LNCaP clone FGC (cell line): ENCODE data around the gene INTS6.

Experiments
- DNase-seq: peaks from one replicate; pipeline ENCODE4 v3.0.0-alpha.2; 2011; ENCODE audit warnings: low read depth
- H3K4me3 ChIP-seq: 2 replicates; pipeline ENCODE4 v1.5.1; 2011; ENCODE audit warnings: mild to moderate bottlenecking, low read depth, low read length, control low read depth
- TF ChIP-seq, protein P1 (sequence below): IDR thresholded peaks from 2 replicates; pipeline ENCODE4 v1.5.1; 2012; ENCODE audit warnings: mild to moderate bottlenecking; ENCODE audit not compliant: control insufficient read depth, insufficient read depth; ENCODE audit errors: extremely low read depth

INTS6 gene

DNA sequence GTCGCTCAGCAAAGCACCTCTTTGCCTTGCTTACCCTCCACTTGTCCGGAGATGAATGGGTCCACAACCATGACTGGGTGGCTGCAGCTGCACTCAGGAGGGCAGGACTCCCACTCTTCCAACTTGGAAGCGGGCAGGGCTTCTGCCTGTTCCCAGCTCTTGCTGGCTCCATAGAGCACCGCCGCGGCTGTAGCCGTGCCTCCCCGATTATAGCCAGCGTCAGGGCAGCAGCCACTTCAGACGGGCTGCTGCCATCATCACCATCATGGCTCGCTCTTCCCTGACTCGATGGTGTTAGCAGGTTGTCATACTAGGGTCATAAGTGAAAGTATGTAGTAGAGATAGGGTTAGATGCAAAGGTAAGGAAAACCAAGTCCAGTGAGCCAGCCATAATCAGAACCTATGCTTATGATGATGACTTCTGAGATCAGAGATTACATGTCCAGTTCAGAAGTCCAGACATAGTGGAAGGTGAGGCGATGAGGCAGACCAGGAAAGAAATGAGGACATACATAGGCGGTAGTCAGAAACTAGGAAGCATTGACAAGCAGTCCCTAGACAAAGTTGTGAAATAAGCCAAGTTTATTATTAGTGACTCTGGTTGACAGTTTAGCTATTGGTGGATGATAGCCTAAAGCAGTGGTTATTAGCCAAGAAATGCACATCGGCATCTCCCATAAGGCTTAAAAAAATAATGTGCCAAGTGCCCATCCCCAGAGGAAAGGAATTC, 4.4 kb upstream of the INTS6 start:
- DNase-seq, result no peak
- no peak overlapping the region for H3K4me3 ChIP-seq
- TF ChIP-seq, protein P1, sequence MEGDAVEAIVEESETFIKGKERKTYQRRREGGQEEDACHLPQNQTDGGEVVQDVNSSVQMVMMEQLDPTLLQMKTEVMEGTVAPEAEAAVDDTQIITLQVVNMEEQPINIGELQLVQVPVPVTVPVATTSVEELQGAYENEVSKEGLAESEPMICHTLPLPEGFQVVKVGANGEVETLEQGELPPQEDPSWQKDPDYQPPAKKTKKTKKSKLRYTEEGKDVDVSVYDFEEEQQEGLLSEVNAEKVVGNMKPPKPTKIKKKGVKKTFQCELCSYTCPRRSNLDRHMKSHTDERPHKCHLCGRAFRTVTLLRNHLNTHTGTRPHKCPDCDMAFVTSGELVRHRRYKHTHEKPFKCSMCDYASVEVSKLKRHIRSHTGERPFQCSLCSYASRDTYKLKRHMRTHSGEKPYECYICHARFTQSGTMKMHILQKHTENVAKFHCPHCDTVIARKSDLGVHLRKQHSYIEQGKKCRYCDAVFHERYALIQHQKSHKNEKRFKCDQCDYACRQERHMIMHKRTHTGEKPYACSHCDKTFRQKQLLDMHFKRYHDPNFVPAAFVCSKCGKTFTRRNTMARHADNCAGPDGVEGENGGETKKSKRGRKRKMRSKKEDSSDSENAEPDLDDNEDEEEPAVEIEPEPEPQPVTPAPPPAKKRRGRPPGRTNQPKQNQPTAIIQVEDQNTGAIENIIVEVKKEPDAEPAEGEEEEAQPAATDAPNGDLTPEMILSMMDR, result no peak

DNA sequence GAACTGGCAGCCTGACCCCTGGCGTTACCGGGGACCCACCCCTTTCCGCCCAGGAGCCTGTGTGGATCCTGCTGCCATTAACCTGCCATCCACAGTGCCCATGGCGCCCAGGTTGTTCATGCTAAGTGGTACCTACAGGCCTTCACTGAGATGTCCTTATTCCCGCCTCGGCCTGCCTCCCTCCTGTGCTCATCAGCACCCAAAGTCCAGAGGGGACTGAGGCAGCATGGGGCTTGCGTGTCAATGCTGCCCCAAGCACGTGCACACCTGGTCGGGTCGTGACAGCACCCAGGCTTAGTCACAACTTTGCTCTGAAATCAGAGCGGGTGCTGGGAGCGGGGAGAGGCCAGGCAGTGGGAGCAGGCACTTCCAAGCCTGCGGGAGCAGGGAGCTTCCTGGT, 3.7 kb upstream of the INTS6 start:
- no peak for DNase-seq
- H3K4me3 ChIP-seq, result no peak overlapping the region
- TF ChIP-seq, protein P1, result no peak

DNA sequence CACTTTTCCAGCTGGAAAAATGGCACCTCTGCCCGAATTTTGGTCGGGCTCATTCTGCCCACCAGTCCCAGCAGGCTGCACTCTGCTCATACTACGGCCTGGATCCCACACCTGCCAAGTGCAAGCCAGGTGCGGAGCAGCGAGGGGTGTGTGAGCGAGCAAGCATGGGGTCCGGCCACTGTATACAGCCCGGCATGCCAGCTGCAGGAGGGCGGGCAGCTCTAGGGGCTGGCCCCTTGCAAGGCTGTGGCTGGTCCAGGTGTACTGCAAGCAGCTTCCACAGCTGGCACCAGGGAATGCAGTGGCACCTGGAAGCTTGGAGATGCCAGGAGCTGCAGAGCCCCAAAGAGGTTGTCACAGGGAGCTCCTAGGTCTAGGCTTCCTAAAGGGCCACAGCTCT, 2.7 kb upstream of the INTS6 start:
- TF ChIP-seq, protein P1, result no peak

DNA sequence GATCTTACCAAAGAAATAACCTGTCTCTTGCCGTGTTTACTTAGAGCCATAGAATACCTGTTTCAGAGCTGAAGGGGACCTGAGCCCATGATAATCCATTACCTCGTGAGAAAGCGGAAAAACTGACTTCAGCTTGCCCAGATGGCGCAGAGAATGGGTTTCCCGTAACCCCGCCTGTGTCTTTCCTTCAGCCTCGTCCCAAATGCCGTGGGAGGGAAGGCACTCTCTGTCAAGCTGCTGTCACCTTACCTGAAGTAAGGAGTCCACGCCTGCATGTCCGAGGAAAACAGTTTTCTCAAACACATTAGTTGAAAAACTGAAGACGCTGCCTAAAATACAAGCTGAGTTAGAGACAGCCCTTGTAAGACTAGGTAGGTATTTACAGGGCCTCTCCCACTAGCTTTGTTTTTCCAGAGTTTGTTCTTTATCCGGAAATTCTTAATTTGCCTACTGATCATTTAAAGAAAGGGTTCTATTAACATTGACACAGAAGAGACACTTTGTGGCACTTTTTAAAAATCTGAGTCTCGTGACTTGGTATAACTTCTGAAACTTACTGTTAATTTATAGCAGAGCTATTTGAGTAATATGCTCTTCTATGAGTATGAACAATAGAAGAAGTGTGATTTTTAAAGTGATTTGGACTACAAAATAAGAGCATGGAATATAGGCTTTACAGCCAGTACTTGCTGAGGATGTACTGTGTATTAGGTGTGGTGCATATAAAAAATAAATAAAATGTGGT, 1.3 kb upstream of the INTS6 start:
- H3K4me3 ChIP-seq, result peak overlapping the region; percentile 59
- DNase-seq, result no peak
- TF ChIP-seq, protein P1, result no peak

More for the DNA sequence above, 2.7 kb upstream of the INTS6 start:
- no peak for DNase-seq
- no peak overlapping the region for H3K4me3 ChIP-seq

DNA sequence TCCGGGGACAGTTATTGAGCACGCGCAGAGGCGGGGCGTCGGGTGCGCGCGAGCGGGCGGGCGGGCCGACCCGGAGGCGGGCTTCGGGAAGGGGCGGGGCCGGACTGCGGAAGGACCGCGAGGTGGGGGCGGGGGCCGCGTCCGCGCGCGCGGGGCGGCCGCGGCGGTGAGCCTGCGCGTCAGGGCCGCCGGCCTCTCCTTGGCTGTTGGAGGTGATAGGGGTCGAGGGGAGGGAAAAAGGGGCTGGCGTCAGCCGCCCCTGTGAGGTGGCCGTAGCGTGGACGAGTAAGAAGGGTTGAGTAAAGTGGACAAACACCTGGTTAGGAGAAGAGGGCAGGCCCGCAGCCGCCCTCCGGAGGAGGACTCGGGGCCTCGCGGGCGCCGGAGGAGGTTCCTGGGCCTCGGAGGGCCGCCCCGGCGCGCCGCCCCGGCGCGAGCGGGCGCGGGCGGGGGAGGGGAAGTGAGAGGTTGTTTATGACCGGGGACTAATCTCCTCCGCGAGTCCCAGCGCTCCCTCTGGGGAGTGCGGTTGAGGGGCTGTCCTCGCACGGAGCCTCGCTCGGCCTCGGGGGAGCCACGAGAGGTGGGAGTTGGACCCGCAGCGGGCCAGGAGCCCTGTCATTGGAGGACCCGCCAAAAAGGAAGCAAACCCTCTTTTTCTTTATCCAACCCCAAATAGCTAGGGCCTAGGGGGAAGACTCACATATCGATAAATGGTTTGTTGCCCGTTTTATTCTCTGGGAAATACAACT, 547 bp upstream of the INTS6 start:
- TF ChIP-seq, protein P1, result no peak
- H3K4me3 ChIP-seq, result peak overlapping the region; percentile 59
- peak; percentile 23 for DNase-seq

DNA sequence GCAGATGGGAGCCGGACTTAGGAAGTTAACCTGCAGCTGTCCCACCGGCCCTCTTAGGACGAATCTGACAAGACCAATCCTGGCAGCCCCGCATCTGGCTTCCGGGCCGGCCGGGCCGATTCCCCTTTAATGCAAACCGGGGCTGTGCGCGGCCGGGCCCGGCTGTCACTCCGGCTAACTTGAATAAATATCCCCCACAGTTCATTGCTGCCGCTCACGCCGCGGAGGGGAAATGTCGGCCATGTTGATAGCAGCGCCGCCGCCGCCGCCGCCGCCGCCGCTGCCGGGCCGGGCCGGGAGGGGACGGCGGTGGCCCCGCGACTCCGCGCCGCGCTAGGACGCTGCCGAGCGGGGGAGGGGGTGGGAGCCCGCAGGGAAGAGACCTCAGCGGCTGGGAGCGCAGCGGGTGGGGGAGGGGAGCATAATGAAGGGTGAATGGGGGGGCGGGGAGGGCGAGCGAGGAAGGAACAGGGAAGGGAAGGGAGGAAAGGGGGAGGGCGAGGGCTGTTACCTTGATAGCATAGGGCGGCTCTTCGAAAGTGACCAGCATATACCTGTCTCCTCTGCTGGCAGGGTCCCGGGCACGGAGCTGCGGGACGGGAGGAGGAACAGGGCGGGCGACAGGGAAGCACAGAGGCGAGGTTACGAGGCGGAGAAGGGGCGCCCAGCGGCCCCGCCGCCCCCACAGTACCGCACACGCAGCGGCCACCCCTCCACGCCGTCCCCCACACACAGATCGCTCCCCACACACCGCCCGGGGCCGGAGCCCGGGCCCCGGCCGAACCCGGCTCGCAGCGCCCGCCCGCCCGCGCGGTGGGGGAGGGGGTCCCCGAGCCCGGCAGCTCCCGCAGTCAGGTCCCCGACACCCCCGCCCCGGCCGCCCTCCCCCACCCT, 1.1 kb downstream of the INTS6 start:
- H3K4me3 ChIP-seq, result peak overlapping the region; percentile 67
- no peak for DNase-seq
- TF ChIP-seq, protein P1, result no peak
